Psoas muscle (tissue), 8 donors: Measurements from ENCODE around the gene OXTR. TPM values are rescaled to one million over a fixed set of nuclear protein-coding genes. Genes with fewer than 3 reads are reported as not detected.

Source experiments
- ATAC-seq, 4 donors: fragments of 200-7000 bp; cut with Tn5 transposase; one replicate each; pipeline ENCODE4 v1.9.1; 2020; ENCODE audit warnings: moderate library complexity in 3 of 4, mild to moderate bottlenecking in 2 of 4
- DNase-seq, 2 donors: peaks; one replicate each; pipeline ENCODE4 v3.0.0-alpha.2; 2020
- H3K27ac ChIP-seq: fragments of 200-600 bp; one replicate; pipeline ENCODE4 v1.8.0; 2022
- H3K27me3 ChIP-seq, 3 donors: fragments of 200-600 bp in 1 of 3; one replicate each; pipeline versions ENCODE4 v1.6.1 to v1.8.0; 2013 to 2022; ENCODE audit warnings: low read length in 2 of 3, mild to moderate bottlenecking in 2 of 3, moderate library complexity in 1 of 3; ENCODE audit not compliant: insufficient read depth in 3 of 3
- H3K36me3 ChIP-seq, 2 donors: fragments of 200-600 bp in 1 of 2; one replicate each; pipeline versions ENCODE4 v1.6.1 to v1.8.0; 2013 to 2022; ENCODE audit warnings: low read depth in 1 of 2, mild to moderate bottlenecking in 1 of 2, moderate library complexity in 1 of 2; ENCODE audit not compliant: insufficient read depth in 1 of 2
- H3K4me1 ChIP-seq: fragments of 200-600 bp; one replicate; pipeline ENCODE4 v1.8.0; 2022
- H3K4me3 ChIP-seq: fragments of 200-600 bp; one replicate; pipeline ENCODE4 v1.8.0; 2022; ENCODE audit warnings: mild to moderate bottlenecking
- H3K9me3 ChIP-seq: fragments of 200-600 bp; one replicate; pipeline ENCODE4 v1.8.0; 2022
- WGBS, 3 donors: extraction: QIAGEN DNeasy Blood & Tissue Kit; methylation state at CpG; one replicate each; pipeline versions ENCODE4 v1.1.6 to v1.1.7; 2013; 5-methylcytosine and 5-hydroxymethylcytosine counted together
- intact Hi-C, 2 donors: fragments of 100-400 bp; cut with DNase I; formaldehyde crosslinking; loops; one replicate each; pipeline versions ENCODE4 v1.11.0 to v1.14.2; 2022
- polyA plus RNA-seq, 3 donors: library from polyadenylated mRNA; stranded (reverse); fragments of 200-250 nt; gene quantifications; one replicate each; pipeline ENCODE4 v1.2.3, GENCODE V29; 2013
- total RNA-seq, 4 donors: library from RNA; stranded (reverse); fragmentation: NEBNext Ultra II Directional in 2 of 4; extraction: Animal tissue kit (Norgen Biotek cat#: 25700) in 2 of 4; gene quantifications; one replicate each; pipeline versions ENCODE4 v1.2.1 to v1.2.4, GENCODE V29; 2021 to 2023
- TF ChIP-seq, protein P1 (sequence below): fragments of 200-600 bp; IDR thresholded peaks from one replicate; pipeline ENCODE4 v1.8.0; 2022; ENCODE audit warnings: antibody characterized with exemption
- donor health status: healthy with polysubstance abuse.
- donor health status: DM: no; HTN: no; CAD: no; lungs with moderate emphysema.
- donor health status: Bipolar disorder and iron deficiency.
- donor health status: healthy.
- donor health status: DM: yes; HTN: yes; CAD: no.
- donor health status: DM: no; HTN: no; CAD: no.
- donor health status: DM: no; HTN: no; CAD: no.
- donor health status: DM: yes; HTN: yes; CAD: no.

Gene OXTR
- total and polyA plus RNA-seq, 7 donors = 0.09 to 0.38 (median 0.12) TPM; not detected in 2

DNA sequence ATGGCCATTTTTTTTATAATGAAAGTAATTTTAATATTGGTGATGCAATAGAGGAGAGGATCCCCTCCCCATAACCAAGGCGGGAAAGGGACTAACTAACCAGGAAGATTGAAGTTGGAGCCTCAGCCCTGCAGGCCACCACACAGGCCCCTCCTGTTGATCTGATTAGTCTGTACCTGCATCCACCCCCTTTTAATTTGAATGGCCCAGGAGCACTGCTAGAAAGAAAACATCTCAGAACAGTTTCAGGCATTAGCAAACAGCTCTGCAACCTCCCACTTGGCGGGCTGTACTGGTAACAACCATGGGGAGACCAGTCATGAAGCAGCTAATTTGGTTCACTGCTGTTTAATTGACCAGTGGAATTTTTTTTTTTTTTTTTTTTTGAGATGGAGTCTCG, 25.5 kb downstream of the OXTR start:
- Histone ChIP-seq H3K36me3 (peaks cover 0 to 20% of the 10 kb centered on the region in 2 donors), H3K27ac (no peak overlapping the region), H3K4me3 (no peak overlapping the region), H3K27me3 (no peaks in the 10 kb centered on the region), H3K4me1 (peaks cover 42% of the 10 kb centered on the region), H3K9me3 (no peaks in the 10 kb centered on the region)
- intact Hi-C loops = no loop called here
- 90 to 100% (median 92%) methylated on average over 3 of the region's 3 CpGs for WGBS, 3 donors
- TF ChIP-seq, protein P1, sequence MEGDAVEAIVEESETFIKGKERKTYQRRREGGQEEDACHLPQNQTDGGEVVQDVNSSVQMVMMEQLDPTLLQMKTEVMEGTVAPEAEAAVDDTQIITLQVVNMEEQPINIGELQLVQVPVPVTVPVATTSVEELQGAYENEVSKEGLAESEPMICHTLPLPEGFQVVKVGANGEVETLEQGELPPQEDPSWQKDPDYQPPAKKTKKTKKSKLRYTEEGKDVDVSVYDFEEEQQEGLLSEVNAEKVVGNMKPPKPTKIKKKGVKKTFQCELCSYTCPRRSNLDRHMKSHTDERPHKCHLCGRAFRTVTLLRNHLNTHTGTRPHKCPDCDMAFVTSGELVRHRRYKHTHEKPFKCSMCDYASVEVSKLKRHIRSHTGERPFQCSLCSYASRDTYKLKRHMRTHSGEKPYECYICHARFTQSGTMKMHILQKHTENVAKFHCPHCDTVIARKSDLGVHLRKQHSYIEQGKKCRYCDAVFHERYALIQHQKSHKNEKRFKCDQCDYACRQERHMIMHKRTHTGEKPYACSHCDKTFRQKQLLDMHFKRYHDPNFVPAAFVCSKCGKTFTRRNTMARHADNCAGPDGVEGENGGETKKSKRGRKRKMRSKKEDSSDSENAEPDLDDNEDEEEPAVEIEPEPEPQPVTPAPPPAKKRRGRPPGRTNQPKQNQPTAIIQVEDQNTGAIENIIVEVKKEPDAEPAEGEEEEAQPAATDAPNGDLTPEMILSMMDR = no peak
- ATAC-seq = no peak
- no peak for DNase-seq

GRCh38 chr3:8743021-8743601, 26.3 kb downstream of the OXTR start:
- H3K4me1 ChIP-seq = peaks cover 42% of the 10 kb centered on the region
- H3K4me3 ChIP-seq = no peak overlapping the region
- peaks cover 0 to 20% of the 10 kb centered on the region in 2 donors for H3K36me3 ChIP-seq
- ATAC-seq (peak in 2 of 4 donors; percentile 20 to 49), DNase-seq (peak in 1 of 2 donors; percentile 62)
- TF ChIP-seq, protein P1 = no peak
- intact Hi-C loops = no loop called here
- no peaks in the 10 kb centered on the region for H3K9me3 ChIP-seq
- WGBS, 3 donors = 36 to 61% (median 48%) methylated on average over 6 of the region's 6 CpGs
- H3K27ac ChIP-seq = no peak overlapping the region
- H3K27me3 ChIP-seq = no peaks in the 10 kb centered on the region

DNA sequence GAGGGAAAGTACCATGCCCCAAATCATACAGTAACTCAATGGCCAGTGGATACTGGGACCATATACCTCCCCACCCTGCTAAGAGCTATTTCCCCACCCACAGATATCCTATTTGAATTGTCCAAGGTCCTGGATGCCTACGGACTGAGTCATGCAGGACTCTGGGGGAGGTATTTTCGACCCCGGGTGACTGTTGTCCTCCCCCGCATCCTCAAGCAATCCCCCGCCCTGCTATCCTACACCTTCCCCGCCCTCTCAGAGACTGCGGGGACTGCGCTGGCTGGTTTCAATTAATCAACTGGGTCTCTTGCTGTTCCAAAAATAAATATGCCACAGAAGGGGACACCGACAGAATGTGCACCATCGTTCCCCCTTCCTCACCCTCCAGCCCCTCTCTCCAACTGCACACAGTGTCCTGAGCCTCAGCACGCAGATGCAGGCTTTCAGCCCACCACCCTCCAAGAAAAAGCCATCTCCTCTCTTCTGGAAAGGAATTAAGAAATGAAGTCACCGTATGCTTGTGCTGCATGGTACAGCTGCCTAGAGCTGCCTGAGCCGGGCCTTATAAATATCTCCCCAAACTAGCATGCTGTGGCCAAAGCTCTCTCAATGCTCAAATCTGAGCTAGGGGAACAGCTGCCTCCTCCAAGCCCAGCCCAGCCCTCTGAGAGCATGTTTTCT, 27.7 kb downstream of the OXTR start:
- peaks cover 53% of the 10 kb centered on the region for H3K4me1 ChIP-seq
- DNase-seq = peak; percentile 36 to 64

DNA sequence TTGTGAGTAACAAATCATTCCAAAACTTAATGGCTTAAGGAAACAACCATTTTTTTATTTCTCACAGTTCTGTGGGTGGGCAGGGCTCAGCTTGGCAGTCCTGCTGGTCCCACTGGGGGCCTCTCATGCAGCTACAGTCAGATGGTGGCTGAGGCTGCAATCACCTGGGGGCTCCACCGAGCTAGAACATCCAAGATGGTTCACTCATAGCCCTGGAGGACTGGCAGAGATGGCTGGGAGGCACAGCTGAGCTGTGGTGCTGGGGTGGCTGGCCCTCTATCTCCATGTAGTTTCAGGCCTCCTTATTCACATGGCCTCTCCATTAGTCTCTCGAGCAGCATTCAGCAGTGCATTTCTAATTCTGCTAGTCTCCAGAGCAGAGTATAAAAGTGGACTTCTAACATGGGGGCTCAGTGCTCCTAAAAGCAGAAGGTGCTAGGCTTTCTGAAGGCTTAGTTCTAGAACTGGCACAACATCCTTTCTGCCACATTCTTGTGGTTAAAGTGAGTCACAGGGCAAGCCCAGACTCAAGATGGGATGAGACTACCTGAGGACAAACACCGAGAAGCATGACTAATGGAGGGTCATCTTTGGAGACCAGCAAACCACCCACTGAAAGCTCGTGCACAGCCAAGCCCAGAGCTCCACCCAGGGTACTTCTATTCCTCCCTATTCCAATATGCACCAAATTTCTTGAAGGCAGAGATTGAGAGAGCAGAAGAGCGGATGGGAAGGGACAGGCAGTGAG, 29.5 kb downstream of the OXTR start:
- DNase-seq (no peak), ATAC-seq (peak; percentile 31 to 73 (median 62))
- peaks cover 0 to 3% of the 10 kb centered on the region in 2 donors for H3K36me3 ChIP-seq
- H3K4me3 ChIP-seq = no peak overlapping the region
- TF ChIP-seq, protein P1 = no peak
- WGBS, 3 donors = 68 to 75% (median 68%) methylated on average over 5 of the region's 5 CpGs
- no peaks in the 10 kb centered on the region for H3K27me3 ChIP-seq
- no peaks in the 10 kb centered on the region for H3K9me3 ChIP-seq
- H3K4me1 ChIP-seq = peaks cover 63% of the 10 kb centered on the region
- intact Hi-C loops = no loop called here
- H3K27ac ChIP-seq = peak overlapping the region; percentile 79

More for the DNA sequence above, 27.7 kb downstream of the OXTR start:
- H3K27me3 ChIP-seq = no peaks in the 10 kb centered on the region
- peaks cover 0 to 19% of the 10 kb centered on the region in 2 donors for H3K36me3 ChIP-seq
- peak overlapping the region; percentile 79 for H3K27ac ChIP-seq
- intact Hi-C loops = no loop called here
- H3K4me3 ChIP-seq = peak overlapping the region; percentile 24
- H3K9me3 ChIP-seq = no peaks in the 10 kb centered on the region
- WGBS, 3 donors = 3 to 14% (median 6%) methylated on average over 13 of the region's 13 CpGs
- TF ChIP-seq, protein P1 = no peak
- ATAC-seq = peak; percentile 75 to 83 (median 80)
